ENCODE data around the gene HPCAL1.

Gene HPCAL1

DNA sequence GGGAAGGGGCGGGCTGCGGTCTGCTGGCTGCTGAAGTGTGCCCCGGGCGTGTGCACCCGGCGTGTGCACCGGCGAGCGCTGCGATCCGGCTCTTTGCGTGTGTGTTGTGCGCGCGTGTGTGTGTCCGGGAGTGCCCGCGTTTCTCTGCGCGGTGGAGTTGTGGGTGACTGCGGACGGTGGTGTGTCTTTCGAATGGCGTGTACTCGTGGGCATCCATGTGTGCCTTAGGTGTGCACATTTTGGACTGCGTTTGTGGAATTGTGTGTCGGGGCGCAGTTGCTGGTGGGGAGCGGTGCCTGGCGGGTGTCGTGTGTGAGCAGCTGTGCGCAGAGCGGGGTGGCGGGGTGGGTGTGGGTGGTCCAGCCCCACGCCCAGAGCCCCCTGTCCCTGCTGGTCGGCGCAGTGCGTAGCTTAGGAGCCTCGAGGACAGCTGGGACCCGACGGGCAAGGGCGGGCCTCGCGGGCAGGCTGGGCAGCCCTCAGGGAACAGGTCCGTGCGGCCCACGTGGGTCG, 533 bp downstream of the HPCAL1 start:
- no peak for DNase-seq (ENCODE audit: low read depth in 2 of 2)

DNA sequence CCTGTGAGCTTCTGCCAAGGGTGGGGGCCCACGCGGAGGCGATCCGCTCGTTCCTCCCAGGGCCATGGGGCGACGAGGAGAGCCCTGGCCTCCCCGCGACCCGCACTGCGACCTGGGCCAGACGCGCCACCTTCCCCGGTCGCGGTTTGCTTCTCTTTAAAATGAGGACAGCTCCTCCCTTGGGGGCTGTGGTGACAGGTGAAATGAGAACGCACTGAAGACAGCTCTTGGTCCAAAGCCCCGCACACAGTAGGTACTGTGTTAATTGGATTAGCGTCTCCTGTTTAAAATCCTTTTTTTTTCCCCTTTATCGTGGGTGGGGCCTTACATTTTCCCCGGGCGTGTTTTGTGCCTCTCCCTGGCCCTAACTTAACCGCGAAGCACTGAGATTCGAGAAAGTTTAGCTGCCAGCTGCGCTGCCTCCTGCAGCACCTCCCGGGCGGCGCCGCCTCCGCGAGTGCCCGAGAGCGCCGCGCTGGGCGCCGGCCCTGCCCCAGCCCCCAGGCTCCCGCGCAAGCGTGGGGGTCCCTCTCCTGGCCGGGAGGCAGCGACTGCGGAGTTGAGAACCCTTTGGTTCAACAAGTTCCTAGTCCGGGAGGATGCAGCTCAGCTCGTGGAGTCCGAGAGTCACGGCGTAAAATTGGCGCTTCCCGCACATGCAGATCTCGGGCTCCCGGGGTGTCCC, 1.1 kb downstream of the HPCAL1 start:
- DNase-seq (ENCODE audit: low read depth in 2 of 2), result no peak

DNA sequence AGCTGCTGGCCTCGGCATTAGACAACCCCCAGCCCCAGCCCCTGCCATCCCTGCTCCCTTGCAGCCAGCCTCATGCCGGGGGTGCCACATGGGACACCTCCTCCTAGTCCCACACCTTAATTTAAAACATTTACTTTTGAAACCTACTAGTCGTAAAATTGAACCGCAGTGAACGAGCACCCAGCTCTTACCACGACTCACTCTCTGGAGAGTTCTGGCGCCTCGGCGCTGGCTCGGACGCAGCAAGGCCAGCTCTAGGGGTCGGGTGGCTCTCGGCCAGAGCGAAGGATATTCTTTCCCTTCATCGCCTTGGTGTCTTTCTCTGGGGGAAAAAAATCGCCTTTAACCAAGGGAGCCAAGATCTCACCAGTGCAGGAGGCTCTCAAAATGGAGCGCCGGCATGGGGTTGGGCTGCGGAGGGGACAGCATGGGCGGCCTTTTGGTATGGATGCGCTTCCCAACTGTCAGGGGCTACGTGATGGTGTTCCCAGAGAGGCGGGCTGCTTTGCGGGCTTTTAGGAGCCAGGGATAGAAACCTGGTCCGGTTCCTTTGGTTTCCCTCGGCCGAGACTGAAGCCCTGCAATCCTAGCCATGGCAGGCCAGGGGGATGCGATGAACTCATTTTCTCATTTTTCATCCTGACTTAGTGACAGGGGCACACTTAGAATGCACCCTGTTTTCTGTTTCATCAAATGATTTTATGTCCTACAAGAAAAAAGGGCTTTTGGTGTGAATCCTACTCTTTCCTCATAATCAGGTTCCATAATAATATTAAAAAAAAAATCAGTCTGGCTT, 2.0 kb downstream of the HPCAL1 start:
- no peak for DNase-seq (ENCODE audit: low read depth in 2 of 2)

DNA sequence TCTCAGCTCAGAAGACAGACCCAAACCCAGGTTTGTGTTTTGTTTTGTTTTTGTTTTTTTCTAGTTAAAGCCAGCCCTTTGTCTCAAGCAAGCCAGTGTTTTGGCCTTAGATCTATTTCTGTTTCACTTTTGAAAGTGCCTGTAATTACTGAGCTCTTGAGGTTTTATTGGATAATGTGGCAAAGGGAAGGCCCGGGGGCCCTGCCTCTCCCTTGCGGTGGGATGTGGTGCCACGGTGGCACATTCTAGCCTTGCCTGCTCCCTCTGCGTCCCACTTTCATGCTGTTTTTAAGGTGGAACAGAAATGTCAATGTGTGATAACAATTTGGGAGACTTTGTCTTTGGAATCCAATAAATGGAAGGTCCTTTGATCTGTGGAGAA, 2.5 kb downstream of the HPCAL1 start:
- no peak for DNase-seq (ENCODE audit: low read depth in 2 of 2)

DNA sequence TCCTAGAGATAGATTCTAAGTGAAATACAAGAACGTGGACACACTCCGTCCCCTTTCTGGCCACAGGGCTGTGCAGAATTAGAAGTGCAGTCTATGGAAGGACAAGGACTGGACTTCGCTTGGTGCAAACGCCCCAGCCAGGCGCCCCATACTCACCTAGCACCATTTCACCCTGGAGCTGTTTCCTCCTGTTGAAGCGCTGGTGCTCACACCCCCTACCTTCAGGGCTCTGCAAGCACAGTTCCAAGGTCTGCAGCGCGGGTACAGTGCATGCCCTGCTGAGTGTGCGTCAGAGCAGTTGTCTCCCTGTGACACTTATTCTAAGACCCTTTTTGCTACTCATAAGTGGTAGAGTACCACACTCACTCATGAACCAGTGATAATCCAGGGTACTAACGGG, 3.0 kb downstream of the HPCAL1 start:
- no peak for DNase-seq (ENCODE audit: low read depth in 2 of 2)

DNA sequence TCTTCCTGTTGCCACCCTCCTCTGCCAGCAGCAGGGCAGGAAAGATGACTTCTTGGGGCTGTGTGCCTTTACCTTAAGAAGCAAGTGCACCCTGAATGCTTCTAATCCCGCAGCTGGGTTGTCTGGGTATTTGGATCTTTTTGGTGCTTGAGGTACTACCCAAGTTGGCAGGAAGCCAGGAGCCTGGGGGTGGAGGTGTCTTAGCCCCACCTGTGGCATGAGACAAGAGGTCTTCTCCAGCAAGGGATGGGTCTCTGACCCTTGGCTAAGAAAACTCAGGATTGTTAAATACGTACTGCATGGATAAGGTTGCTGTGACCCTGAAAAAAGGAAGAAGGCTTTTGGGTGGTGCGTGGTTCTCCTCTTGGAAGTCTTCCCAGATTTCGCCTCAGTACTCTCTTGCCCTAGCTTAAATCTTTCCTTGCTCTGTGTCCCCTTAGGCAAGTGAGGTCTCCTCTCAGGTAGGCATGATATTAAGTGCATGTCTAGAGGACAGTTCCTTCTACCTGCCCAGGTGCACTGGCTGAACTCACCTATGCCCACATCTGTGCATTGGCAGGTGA, 4.3 kb downstream of the HPCAL1 start:
- DNase-seq (ENCODE audit: low read depth in 2 of 2), result no peak

DNA sequence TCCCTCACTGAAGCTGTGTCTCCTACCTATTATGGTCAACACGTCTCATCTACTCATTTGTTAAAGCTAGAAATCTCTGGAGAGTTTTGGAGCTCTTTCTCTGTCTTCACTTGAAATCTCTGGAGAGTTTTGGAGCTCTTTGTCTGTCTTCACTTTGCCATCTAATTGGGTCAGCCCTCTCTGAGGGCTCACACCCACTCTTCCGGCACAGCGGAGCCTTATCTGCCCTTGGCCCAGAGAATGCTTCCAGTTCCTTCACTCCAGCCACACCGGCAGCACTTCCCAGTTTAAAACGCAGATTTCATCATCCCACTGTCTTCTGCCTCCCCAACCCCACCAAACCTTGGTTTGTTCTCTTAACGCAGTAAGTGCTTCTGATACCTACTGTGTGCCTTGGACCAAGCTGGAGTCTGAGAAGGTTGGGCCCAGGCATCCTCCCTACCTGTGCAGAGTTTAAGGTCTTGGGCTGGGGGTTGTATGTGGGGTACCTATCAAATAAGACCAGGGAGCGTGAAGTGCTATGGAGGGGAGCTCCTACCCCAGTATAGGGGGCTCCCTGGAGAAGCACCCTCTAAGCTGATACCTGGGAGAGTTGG, 5.0 kb downstream of the HPCAL1 start:
- DNase-seq (ENCODE audit: low read depth in 2 of 2), result no peak

DNA sequence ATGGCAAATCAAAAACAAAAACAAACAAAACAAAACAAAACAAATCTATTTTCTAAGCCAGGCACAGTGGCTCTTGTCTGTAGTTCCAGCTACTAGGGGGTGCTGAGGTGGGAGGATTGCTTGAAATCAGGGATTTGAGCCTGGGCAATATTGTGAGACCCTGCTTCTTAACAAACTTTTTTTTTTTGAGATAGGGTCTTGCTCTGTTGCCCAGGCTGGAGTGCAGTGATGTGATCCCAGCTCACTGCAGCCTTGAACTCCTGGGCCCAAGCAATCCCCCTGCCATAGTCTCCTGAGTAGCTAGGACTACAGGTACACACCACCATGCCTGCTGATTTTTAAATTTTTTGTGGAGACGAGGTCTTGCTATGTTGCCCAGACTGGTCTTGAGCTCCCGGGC, 6.2 kb downstream of the HPCAL1 start:
- no peak for DNase-seq (ENCODE audit: low read depth in 2 of 2)

DNA sequence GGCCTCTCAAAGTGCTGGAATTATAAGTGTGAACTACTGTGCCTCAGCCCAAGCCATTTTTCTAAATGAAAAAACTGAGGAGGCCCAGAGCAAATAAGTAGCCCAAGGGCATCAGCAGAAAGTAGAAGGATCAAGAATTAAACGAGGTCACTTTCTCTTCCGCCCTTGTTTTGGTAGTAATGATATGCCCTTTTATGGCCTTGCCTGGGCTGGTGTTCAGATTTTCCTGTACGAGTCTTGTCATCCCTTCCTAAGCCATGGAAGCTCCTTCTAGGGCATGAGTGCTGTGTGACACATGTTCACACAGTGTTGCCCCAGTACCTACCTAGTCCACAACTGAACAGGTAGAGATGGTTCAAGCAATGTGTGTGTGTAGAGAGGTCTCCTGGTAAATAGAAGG, 6.6 kb downstream of the HPCAL1 start:
- DNase-seq (ENCODE audit: low read depth in 2 of 2), result no peak

DNA sequence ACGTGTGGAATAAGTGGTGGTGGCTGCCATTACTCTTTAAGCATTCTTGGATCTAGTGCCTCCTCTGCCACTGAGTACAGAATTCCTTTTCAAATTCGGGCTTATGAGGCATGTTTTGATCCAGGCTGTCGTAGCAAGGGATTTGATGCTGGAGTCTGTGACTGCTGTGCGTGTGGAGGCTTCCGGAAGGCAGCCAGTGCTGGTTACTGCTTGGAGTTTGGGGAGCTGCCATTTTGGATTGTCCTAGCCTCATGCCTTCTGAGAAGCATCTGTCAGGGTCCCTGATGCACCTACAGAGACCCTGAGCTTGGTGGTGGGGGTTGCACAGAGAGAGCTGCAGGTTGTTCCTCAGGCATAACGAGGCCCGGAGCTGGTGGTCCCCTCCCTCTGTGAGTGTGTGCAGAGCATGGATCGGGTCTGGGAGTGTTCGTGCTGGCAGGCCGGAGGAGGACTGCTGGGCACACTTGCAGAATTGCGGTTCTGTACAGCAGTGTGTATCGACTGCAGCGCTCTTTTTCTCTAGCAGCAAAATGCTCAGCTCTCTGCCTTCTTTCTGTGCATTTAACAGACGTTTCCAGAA, 7.7 kb downstream of the HPCAL1 start:
- no peak for DNase-seq (ENCODE audit: low read depth in 2 of 2)

DNA sequence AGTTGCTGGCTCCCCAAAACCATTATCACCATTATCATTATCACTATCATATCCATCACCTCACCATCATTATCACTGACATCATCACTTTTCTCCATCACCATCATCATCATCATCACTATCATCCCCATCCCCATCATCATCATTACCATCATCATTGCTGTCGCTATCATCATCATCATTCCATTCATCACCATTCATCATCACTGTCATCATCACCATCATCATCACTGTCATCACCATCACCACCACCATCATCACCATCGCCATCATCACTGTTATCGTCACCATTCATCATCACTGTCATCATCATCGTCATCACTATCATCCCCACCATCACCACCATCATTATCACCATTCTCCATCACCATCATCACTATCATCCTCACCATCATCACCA, 9.0 kb downstream of the HPCAL1 start:
- no peak for DNase-seq (ENCODE audit: low read depth in 2 of 2)

DNA sequence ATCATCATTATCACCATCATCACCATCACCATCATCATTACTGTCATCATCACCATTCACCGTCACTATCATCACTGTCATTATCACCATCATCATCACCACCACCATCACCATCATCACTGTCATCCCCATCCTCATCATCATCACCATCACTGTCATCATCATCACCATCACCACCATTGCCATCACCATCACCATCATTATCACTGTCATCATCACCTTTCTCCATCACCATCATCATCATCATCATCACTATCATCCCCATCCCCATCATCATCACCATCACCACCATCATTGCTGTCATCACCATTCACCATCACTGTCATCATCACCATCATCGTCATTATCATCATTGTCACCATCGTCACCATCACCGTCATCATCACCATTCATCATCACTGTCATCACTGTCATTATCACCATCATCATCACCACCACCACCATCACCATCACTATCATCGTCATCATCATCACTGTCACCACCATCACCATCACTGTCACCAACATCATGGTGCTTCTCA, 9.8 kb downstream of the HPCAL1 start:
- DNase-seq (ENCODE audit: low read depth in 2 of 2), result no peak

DNA sequence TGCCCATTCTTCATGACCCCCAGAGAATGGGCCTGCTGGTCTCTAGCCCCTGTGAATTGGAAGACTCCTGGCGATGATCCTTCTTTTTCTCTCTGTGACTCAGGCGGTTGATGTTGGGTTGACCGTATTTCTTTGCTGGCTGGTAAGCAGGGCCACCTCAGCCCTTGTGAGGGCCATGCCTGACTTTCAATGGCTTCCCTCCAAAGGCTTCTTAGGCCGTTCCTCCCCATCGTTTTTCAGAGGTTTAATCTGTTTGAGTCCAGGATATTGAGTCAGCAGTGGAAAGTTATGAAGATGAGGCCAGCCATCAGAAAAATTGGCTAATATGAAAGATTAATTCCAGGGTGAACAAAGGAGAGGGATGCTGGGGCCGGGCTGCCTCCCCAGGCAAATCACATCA, 13.6 kb downstream of the HPCAL1 start:
- no peak for DNase-seq (ENCODE audit: low read depth in 2 of 2)

DNA sequence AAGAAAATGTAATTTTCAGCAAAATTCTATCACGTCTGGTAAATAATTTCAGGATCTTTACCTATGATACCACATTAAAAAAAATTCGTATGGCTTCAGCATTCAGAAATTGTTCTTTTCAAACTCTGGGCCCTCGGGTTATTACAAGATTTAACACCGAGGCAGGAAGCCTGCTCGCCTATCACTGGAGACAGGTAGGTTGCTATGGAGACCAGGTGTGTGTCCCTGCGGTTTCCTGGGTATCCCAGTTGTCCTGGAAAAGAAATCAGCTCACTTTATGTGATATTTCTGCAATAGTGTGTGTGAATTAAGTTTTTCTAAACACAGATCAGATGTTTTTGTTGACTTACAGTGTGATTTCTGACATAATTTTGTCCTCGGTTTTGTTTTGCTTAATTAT, 14.2 kb downstream of the HPCAL1 start:
- DNase-seq (ENCODE audit: low read depth in 2 of 2), result no peak

DNA sequence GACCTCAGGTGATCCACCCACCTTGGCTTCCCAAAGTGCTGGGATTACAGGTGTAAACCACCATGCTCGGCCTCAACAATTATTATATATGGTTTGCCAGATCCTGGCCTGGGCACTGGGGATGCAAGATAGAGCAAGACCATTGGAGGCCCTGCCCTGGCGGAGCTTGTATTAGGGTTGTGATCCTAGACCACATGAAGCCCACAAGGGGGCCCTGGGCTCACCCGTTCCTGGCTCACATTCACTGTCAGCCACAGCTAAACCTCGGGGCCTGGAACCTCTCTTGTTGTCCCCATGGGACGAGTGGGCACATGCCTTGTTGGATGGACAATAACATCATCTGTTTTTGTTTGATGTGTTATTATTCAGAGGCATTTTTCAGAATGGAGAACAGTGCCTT, 14.9 kb downstream of the HPCAL1 start:
- DNase-seq (ENCODE audit: low read depth in 2 of 2), result no peak

DNA sequence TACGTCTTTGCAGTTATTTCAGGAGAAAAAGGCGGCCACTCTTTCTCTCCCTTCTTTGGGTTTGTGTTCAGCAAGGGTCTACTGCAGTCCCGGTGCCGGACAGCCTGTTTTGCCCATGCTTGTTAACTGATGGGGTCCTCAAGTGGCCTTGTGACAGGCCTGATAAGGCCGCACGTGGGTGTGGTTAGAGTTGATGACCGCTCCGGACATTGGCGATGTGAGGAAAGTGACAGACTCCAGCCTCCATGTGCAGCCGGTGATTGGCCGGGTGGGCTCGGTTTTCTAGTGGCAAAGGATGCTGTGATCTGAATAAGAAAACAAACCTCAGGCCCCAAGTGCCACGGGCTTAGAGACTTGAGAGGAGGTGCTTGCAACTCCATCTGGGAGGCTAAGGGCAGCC, 15.6 kb downstream of the HPCAL1 start:
- no peak for DNase-seq (ENCODE audit: low read depth in 2 of 2)

DNA sequence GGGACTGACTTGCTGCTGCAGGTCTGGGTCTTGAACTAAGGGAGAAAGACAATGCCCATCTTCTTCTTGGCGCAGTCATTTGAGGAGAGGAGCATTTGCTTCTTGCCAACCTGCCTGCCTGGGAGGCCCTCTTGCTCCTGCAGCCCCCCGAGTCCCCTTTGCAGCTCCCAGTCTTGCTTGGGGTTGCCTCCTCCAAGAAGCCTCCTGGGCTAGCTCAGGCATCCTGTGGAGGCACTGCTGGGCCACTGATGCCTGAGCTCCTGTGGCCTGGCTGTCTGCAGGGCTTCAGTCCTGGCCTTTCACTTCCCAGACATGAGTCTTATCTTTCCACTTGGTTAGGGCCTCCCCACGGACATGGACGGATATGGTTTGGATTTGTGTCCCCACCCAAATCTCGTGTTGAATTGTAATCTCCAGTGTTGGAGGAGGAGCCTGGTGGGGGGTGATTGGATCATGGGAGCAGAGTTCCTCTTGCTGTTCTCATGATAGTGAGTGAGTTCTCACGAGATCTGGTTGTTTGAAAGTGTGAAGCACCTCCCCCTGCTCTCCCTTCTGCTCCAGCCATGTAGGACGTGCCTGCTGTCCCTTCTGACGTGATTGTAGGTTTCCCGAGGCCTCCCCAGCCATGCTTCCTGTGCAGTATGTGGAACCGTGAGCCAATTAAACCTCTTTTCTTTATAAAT, 17.3 kb downstream of the HPCAL1 start:
- no peak for DNase-seq (ENCODE audit: low read depth in 2 of 2)

DNA sequence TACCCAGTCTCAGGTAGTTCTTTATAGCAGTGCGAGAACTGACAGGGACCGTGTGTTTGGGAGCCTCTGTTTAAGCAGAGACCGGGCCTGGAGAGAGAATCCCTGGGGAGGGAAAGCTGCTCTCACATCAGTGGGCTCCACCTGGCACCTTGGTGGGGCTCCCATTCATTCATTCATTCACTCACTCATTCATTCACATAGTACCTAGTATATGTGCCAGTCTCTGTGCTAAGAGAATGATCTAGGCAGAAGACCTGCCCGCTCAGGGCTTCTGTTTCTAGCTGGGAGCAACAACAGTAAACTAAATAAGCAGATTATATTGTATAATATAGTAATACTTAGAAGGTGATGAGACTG, 17.8 kb downstream of the HPCAL1 start:
- no peak for DNase-seq (ENCODE audit: low read depth in 2 of 2)

DNA sequence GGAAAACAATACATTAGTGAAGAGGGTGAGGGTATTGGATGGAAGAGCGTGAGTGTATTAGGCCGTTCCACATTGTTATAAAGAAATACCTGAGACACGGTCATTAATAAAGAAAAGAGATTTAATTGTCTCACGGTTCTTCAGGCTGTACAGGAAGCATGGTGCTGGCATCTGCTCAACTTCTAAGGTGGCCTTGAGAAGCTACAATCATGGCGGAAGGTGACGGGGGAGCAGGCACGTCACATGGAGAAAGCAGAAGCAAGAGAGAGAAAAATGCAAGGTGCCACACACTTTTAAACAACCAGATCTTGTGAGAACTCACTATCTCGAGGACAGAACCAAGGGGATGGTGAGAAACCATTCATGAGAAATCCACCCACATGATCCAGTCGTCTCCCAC, 18.2 kb downstream of the HPCAL1 start:
- DNase-seq (ENCODE audit: low read depth in 2 of 2), result no peak

DNA sequence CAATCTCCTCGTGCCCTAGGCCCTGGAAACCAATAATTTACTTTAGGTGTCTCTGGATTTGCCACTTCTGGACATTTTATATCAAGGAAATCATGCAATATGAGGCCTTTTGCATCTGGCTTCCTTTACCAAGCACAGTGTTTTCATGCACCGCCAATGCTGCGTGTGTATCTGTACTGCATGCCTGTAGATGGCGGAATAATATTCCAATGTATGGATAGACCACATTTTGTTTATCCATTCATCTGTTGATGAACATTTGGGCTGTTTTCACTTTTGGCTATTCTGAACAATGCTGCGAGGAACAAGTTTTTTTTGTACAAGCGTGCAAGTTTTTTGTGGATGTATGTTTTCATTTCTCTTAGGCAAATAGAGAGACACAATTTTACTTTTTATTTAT, 18.9 kb downstream of the HPCAL1 start:
- no peak for DNase-seq (ENCODE audit: low read depth in 2 of 2)

DNA sequence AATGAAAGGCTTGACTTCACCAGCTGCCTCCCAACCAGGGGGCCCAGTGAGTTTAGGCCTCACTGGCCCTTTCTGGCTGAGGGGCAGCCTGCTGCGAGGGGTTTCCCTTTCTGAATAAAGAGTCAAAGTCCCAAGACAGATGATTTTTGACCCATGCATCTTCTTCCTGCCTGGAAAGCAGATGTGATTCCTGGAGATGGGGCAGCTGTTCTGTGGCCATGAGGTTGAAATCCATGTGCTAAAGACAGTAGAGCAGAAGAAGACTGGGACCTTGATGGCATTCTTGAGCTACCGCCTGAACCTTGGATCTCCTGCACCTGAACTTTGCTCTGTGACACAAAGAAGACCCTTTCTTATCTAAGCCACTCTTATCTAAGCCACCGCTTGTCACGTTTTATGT, 19.8 kb downstream of the HPCAL1 start:
- no peak for DNase-seq (ENCODE audit: low read depth in 2 of 2)

DNA sequence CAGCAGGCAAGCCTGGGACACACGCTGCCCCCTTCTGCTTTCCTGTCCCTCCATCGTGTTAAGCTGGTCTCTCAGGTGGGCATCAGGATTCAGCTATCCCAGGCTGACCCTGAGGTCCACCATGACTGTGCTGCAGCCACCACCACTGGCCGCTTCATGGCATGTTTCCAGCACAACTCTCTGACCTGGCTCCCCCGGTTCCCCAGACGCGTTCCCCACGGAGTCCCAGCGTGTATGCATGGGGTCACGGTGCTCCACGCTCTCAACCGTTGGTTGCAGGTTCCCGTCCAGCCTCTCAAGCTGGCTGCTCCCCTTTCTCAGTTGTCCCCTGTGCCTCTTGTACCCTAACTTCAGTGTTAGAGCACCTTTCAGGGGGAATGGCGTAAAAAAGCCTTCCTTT, 20.3 kb downstream of the HPCAL1 start:
- DNase-seq (ENCODE audit: low read depth in 2 of 2), result no peak

All from fibroblast of skin of left biceps (primary cell).